GM18520 (cell line): ENCODE data around the gene CCDC14.
"Not testable (repeated sequence)": the region's sequence is repeated elsewhere in the genome, so short reads cannot be mapped to it uniquely, and the experiment has no call there.

ENCODE experiments used
- ATAC-seq: cut with Tn5 transposase; IDR thresholded peaks from one replicate; pipeline ENCODE4 v1.9.1; 2021; ENCODE audit not compliant: unreplicated experiment

Gene CCDC14

DNA sequence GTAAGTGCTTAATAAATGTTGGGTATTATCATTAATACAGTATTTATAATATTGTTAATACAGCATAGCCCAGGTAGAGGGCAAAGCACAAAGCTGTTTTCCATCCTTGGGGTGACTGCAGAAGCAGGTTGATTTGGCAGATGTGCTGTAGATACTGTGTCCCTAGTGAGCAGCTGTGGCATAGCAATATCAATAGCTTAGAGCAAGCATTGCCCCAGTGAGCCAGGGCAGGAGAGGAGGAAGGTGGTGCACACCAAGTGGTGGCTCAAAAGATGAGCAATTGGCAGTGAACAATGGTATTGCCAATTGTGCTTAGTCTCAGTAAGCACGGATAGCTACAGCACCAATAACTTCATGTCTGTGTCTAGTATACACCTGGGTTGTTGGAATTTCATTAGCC is 5.8 kb upstream of the CCDC14 start:
- not testable (repeated sequence) for ATAC-seq

DNA sequence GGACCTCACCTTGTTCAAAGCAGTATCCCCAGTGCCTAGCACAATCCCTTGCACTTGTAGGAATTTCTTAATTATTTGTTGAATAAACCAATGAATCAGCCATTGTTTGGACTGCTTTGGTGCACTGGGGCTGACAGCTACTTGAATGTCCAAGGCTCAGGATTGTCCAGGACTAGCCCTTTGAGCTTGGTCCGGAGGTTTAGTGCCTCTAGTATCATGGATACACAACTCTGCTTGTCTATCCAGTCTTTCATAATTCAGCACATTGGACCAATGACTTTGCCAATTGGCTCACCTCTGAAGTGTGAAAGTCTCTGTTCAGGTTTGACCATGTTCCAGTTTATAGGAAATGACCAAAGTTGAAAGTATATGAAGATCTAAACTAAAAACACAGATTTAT is 3.8 kb upstream of the CCDC14 start:
- not testable (repeated sequence) for ATAC-seq

DNA sequence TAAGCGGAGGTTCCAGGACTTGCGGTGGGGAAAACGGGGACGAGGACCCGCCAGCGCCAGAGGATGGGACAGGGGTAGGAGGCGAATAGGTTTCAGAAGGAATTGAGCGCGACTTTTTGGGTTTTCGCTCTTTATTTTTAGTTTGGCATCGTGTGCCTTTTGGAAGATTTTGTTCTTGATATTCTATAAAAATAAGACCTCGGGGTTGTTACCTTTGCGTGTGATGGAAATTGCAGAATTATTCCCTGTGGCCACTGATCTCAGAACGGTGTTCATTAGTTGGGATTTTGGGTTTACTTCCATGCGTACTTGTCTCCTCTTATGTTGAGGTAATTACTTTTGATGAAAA is 453 bp upstream of the CCDC14 start:
- ATAC-seq: no peak

- peak; percentile 51 for ATAC-seq
Measured at GRCh38 chr3:123953735-123954134, 7.3 kb downstream of the CCDC14 start.

DNA sequence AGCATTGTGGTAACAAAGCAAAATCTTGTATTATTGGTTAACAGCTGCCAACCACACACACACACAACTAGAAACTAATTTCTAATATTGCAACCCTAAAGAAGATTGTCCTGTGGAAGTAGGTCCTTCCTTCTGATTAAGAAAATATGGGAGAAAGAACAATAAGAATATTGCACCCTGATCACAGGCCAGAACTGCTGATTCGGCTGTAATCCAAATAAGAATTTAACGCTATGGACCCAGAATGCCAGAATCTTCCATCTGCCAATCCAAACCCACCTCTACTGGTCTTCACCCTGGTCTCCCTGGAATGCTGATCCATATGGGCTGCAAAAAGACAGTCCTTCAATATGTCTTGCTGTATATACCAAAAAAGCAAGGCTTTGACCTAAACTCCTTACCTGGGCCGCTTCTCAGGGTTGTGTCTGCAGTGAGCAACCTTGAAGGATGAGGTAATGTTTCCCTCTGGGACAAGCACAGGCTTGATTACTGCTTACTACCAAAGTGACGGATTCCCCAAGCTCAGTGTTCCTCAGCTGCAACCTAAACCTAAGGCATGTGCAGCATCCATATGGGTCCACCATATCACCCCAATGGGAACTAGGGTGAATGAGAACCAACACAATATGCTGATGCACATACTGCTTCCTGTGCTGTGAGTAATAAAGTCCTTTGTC is 8.0 kb downstream of the CCDC14 start:
- no peak for ATAC-seq

- ATAC-seq: no peak
Measured at GRCh38 chr3:123951522-123952447, 9.2 kb downstream of the CCDC14 start.

GRCh38 chr3:123949641-123950040 is 11.4 kb downstream of the CCDC14 start:
- ATAC-seq: no peak

- ATAC-seq: no peak
Measured at GRCh38 chr3:123948449-123948848, 12.6 kb downstream of the CCDC14 start.

DNA sequence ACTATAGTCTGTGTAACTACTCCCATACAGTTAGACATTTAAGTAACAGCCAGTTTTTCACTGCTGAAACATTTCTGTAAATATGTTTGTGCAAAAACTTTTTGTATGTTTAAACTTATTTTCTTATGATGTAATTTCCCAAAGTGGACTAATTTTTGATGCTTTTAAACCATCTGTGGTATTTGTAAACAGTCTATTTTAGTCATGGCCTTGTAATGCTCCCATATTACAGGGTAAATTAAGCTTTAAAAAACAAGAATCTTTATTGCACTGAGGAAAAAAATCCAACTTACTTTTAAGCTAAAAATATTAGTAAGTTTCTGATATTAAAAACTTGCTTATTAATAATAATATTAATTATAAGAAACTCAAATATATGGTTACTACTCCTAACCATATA is 13.5 kb downstream of the CCDC14 start:
- no peak for ATAC-seq

- no peak for ATAC-seq
Measured at GRCh38 chr3:123941542-123941941, 19.5 kb downstream of the CCDC14 start.

- ATAC-seq: no peak
Measured at GRCh38 chr3:123941121-123941520, 19.9 kb downstream of the CCDC14 start.

DNA sequence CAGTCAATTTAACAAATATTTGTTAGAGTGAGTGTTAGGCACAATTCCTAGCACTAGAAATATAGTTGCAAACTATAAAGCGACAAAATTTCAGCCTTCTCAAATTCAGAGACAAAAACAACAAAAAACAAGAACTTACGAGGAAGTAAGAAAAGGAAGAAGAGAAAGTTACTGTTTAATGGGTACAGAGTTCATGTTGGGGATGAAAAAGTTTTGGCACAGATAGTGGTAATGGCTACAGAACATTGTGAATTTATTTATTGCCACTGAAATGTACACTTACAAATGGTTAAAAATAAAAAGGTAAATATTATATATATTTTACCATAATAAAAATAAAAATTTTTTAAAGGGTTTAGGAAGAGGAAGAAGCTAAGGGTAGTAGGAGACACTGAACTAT is 21.3 kb downstream of the CCDC14 start:
- no peak for ATAC-seq

DNA sequence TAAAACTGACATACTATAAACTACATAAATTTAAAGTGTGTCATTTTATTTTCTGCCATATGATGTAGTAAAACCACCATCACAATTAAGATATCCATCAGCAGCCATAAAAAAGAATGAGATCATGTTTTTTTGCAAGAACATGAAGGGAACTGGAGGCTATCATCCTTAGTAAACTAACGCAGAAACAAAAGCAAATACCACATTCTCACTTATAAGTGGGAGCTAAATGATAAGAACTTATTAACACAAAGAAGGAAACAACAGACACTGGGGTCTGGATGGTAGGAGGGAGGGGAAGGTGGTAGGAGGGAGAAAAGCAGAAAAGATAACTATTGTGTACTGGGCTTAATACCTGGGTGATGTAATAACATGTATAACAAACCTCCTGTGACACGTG is 24.6 kb downstream of the CCDC14 start:
- ATAC-seq: no peak

GRCh38 chr3:123935830-123936229 is 25.2 kb downstream of the CCDC14 start:
- no peak for ATAC-seq

DNA sequence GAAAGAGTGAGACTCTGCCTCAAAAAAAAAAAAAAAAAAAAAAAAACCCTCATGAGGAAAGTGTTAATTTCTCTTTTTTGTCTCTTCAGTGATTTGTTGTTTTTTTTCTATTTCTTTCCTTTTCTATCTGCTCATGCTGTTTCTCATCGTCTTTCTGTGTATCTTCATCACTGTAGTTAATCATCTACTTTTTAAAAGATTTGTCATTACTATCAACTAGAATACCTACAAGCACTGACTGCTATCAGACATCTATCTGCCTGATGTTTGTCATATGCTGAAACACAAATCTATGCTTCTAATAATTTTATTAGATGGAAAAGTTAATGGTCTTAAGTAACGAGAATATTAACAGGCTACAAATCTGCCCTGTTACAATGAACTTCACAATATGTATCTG is 26.8 kb downstream of the CCDC14 start:
- no peak for ATAC-seq

DNA sequence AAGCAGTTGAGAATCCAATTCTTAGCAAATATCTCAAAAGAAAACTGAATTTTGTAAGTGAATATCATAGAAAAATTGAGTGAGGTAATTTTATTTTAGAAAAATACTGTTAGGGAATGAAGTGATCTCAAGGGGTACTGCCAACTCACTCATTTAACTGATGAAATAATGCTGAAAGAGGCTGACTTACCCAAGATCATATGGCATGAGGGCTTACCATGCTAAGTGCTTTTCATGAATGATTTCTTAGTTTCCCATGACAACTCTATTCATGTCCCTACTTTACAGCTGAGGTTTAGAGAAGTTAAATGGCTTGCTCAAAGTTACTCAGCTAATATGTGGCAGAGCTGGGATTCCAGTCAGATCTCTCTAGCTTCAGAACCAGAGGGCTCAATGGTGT is 30.6 kb downstream of the CCDC14 start:
- no peak for ATAC-seq

DNA sequence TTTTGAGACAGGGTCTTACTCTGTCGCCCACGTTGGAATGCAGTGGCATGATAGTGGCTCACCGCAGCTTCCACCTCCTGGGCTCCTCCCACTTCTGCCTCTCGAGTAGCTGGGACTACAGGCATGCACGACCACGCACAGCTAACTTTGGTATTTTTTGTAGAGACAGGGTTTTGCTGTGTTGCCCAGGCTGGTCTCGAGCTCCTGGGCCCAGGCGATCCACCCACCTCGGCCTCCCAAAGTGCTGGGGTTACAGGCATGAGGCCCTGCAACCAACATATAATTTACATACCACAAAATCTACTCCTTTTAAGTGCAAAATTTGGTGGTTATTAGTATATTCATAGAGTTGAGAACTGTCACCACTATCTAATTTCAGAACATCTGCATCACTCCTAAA is 31.7 kb downstream of the CCDC14 start:
- no peak for ATAC-seq

- no peak for ATAC-seq
Measured at GRCh38 chr3:123926396-123926795, 34.6 kb downstream of the CCDC14 start.

DNA sequence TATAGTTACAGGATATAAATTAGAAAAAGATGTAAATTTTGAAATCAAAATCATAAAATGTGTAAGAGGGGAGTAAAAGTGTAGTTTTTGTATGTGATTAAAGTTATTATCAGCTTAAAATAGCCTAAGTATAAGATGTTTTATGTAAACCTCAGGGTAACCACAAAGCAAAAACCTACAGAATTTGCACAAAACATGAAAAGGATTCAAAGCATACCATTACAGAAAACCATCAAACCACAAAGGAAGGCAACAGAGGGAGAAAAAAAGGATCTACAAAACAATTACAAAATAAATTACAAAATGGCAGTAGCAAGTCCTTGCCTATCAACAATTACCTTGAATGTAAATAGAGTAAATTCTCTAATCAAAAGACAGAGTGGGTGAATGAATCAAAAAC is 40.2 kb downstream of the CCDC14 start:
- ATAC-seq: no peak

GRCh38 chr3:123920383-123920782 is 40.6 kb downstream of the CCDC14 start:
- no peak for ATAC-seq

DNA sequence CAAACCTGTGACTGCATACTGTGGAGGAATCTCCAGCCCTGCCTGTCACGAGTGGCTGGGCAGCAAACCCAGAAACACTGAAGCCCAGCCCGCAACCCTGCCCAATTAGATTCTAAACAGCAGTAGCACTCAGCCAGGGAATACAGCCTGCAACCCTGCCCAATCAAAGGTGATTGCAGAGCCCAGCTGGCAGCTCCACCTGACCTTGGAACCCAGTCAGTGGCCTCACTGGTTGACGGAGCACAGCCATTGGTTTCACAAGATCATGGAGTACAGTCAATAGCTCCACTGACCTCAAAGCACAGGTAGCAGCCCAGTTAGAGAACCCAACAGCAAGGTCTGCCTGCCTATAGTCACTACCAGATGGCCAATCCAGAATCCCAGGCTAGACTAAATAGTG is 41.7 kb downstream of the CCDC14 start:
- no peak for ATAC-seq

- ATAC-seq: no peak
Measured at GRCh38 chr3:123914829-123915228, 46.2 kb downstream of the CCDC14 start.
